CD4-positive, alpha-beta T cell treated with Interleukin-2 at 100 ng/mL for 4 hours (primary cell): ENCODE data around the gene ABCC5.

Source experiments
- DNase-seq: peaks from one replicate; pipeline ENCODE4 v3.0.0-alpha.2; 2020; ENCODE audit warnings: low spot score

ABCC5 gene

DNA sequence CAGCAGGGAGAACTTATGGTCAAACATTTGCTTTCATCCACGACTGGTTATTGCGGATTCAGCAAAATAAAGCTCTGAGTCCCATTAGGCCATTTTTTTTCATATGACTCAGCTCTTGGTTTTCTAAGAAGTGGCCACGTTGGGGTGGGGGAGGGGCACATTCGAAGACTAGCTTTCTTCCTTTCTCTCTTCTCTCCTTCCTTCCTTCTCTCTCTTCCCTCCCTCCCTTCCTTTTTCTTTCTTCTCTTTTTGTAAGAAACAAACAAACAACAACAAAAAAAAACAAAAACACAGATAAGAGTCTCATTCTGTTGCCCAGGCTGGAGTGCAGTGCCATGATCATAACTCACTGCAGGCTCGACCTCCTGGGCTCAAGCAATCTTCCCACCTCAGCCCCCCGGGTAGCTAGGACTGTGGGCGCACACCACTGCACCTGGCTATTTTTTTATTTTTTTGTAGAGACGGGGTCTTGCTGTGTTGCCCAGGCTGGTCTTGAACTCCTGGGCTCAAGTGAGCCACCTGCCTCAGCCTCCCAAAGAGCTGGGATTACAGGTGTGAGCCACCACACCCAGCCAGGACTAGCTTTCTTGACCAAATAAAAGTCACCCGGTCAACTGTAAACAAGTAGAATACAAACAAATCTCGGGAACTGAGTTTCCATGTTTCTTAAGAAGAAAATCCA lies 41.6 kb downstream of the ABCC5 start:
- no peak for DNase-seq

DNA sequence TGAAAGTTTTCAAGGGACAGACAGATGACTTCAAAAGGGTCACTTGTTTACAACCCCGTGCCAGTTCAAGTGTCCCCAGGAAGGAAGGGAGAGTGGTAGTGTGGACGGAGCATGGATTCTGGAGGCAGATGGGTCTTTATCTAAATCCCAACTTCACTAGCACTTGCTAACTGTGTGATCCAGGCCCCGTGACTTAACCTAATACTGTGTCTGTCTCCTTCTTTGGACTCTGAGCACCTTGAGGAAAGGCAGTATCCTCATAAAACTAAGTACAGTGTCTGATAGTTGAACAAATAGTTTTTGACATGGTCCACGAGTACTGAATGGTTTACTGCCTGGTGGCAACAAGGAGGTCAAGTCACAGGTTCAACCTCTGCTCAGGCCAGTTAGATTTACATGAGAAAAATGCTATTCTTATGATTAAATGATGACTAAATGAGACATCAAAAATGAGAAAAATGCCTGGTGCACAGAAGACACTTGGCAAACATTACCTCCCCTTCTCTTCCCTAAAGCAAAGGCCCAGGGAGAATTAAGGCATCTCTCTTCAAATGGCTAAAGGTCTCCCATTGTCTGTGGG lies 48.9 kb downstream of the ABCC5 start:
- no peak for DNase-seq

- DNase-seq: no peak
Measured at GRCh38 chr3:183967693-183968092, 50.0 kb downstream of the ABCC5 start.

GRCh38 chr3:183966361-183966791 lies 51.3 kb downstream of the ABCC5 start:
- DNase-seq: no peak

- DNase-seq: no peak
Measured at GRCh38 chr3:183962807-183963206, 54.9 kb downstream of the ABCC5 start.

DNA sequence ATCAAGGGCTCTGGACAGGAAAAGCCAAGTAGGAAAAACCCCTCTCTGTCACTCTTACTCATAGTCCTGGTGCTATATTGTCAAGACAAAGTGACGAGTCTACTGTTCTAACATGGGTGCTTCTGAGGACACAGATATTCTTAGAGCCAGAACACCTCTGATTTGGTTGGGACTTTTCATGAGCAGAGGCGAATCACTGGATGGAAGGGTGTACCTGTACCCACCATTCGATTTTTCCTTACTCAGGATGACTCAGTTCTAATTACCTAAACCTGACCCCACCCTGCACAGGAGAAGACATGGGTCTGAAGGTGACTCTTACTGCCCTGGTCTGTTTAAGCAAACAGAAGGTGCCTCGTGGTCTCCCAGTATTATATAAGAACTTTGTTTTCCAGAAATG lies 58.5 kb downstream of the ABCC5 start:
- DNase-seq: no peak

- DNase-seq: no peak
Measured at GRCh38 chr3:183958775-183959174, 58.9 kb downstream of the ABCC5 start.

DNA sequence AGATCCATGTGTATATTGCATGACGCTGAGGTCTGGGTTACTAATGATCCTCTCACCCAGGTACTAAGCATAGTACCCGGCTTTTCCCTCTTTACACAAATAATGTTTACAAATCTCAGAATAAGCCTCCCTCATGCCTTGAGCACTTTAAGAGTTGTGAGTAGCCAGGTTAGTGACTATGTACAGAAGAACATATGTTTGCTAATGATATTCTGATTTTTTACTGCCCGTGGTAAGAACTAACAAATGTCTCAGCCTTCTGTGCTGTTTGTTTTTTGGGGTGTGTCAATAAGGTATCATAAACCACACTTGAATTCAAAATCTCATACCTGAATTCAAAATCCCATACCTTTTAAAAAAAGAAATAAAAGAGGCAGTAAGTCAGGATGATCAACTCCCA lies 59.5 kb downstream of the ABCC5 start:
- DNase-seq: no peak

GRCh38 chr3:183954875-183955274 lies 62.8 kb downstream of the ABCC5 start:
- DNase-seq: no peak

DNA sequence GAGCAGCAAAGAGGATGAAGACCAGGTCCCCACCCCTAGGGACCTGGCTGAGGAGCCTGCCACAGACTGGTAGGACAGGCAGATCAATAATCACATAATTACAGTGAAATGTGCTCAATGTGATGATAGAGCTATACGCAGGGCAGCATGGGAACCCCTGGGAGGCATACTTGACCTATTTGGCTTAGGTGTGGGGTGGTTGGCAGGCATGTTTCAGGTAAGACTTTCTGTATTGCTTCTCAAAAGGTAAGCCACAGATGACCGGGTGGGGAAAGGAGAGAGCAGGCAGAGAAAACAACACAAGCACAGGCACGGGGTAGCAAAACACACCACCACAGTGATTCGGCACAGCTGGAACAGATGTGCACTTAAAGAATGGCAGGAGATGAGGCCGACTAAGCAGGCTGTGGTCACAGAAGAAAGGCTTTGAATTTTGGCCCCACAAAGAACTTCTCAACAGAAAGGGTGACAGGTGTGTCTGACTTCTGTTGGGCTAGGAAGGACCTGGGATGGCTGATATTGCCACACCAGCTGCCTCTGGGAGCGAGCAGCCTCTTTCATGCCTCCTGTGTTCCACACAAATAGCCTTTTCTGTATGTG lies 64.1 kb downstream of the ABCC5 start:
- DNase-seq: no peak

GRCh38 chr3:183951459-183951858 lies 66.2 kb downstream of the ABCC5 start:
- no peak for DNase-seq

DNA sequence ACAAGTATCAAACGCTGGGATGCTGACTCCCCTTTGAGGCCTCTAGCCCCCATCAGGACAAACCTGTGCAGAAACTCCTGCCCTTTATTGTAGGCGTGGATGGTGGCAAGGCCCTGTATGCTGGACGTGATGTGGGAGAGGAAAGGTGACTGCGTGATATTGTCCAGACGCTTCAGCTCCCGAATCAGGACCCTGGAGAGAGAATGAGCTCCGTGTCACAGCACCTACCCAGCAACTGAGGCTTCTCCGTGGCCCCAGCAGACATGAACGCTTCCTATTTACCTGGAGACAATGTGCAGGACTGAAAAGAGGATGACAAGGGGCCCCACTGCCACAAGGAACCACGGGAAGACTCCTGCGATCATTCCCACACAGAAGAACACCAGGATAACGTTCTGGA lies 68.0 kb downstream of the ABCC5 start:
- DNase-seq: no peak

DNA sequence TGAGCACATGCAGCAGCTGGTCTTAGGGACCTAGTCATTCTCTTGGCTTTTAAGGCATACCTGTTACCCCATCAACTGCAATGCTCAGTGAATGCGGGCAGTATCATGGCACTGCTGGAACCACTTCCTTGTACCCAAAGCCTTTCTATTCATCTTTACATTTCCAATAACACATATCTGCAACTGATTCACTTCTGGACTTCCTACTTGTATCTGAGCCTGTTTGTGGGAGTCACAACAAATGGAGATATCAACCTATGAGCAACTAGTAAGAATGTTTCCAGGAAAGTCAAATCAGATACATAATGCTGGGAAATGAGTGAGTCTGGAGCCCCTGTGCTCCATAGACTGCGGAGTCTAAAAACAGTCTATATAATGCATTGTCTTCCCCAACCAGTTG lies 71.6 kb downstream of the ABCC5 start:
- no peak for DNase-seq

GRCh38 chr3:183944775-183945174 lies 72.9 kb downstream of the ABCC5 start:
- DNase-seq: no peak

DNA sequence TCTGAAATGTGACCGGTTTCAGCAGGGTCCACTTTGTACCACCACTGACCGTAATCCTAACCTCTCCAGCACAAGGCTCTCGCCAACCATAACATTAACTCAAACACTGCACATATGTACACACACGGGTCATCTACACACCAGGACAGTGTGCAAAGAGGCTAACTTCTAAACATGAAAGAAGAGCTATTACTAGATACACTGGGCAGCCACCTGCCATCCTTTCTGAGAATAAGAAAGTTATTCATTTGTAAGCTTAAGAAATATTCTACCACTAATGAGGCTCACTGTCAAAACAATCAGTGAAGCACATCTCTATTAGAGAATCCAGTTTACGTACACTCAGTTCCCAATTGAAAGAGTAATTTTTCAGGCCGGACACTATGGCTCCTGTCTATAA lies 73.9 kb downstream of the ABCC5 start:
- DNase-seq: no peak

GRCh38 chr3:183941216-183941615 lies 76.5 kb downstream of the ABCC5 start:
- no peak for DNase-seq

GRCh38 chr3:183937601-183938286 lies 79.9 kb downstream of the ABCC5 start:
- no peak for DNase-seq

- DNase-seq: no peak
Measured at GRCh38 chr3:183933160-183933559, 84.5 kb downstream of the ABCC5 start.

DNA sequence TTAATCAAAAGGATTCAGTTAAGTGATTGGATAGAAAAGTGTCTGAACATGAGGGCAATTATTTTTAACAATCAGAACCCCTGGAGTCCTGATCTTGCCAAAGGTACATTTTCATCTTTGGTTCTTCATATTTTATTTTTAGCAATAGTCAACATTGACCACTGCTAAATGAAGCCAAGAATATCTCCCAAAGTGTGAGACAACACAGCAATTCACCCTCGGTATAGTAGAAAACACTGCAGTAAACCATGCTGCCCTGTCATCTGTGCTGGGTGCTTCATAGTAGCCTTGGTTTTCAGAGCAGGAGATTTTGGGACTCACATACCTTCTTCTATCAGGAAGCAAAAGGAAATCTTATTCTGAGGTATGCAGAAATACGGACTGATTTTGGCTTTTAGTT lies 85.8 kb downstream of the ABCC5 start:
- DNase-seq: no peak

DNA sequence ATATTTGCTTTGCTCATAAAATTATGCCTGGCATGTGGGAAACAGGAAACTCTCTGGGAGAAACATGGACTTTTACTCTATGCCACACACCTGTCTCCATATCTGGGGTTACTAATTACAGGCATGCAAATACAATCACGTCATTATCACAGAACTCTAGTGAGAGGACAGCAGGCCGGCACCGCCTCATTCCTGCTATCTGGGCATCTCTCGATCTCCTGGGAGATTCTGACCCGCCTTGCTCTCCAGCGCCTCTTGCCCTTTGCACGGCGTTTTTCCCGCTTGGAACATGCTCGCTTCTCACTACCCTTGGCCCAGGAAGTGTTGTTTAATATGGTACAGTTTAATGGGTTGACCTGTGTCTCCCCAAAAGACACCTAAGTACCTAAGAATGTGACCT lies 87.6 kb downstream of the ABCC5 start:
- DNase-seq: no peak

DNA sequence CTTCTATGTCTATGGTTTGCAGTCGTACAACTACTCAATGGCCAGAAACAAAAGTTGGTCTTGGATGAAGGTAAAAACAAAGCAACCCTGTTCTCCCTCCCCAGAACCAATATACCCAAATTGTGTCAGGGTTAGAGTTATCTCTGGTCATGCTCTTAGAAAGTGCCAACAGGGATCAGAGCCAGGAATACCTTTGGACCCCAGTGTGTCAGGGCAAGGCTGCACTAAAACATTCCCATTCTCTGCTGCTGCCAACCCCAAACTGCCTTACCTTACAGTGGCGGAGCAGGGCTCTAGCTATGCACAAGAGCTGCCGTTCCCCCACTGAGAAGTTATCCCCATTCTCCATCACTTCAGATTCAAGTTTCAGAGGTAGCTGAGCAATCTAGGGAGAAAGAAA lies 90.6 kb downstream of the ABCC5 start:
- DNase-seq: no peak

- DNase-seq: no peak
Measured at GRCh38 chr3:183924956-183925355, 92.7 kb downstream of the ABCC5 start.

DNA sequence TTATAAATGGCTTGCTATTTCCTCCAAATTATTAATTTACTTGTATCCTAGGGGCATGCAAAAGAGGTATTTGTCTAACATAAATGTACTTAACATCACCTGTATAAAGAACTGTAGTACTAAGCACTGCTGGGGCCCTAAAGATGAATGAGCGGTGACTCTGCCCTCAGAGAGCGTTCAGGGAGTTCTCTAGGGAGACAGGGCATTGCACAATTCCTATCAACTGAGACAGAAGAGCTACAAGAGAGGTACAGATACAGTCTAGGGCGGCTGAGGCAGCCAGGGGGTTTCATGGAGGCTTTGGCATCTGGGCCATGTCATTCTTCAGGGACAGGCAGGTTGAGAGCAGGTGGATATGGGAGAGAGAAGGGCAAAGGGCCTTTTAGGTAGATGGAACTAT lies 93.1 kb downstream of the ABCC5 start:
- DNase-seq: no peak
